ENCODE results near the gene EXOC4. TPM values are rescaled to one million over a fixed set of nuclear protein-coding genes. Genes with fewer than 3 reads are reported as not detected.
A peak's percentile ranks its signal among the peaks of the same experiment; 100 is the strongest.

EXOC4 gene
- total RNA-seq, 2 donors from 2014 or later = 106 to 115 TPM

DNA sequence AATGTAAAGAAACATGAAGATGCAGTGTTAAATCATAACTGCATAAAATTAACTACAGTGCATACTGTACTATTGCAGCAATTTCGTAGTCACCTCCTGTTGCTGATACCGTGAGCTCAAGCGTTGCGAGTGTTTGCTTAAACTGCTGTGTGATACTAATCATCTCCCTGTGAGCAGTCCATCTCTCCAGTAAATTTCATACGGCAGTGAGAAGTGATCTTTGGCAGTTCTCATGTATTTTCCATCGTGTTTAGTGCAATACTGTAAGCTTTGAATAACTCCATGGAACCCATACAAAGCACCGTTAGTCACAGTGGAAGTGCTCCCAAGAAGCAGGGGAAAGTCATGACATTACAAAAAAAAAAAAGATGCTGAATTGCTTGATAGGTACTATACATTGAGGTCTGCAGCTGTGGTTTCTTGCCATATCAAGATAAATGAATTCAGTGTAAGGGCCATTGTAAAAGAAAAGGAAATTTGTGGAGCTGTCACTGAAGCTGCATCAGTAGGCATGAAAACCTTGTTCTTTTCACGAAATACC, 360.4 kb downstream of the EXOC4 start:
- H3K4me1 ChIP-seq (ENCODE audit: control insufficient read depth, insufficient read depth, low read length) = peaks cover 8% of the 10 kb centered on the region
- no peak overlapping the region for H3K4me3 ChIP-seq (ENCODE audit: low read length)
- Mint-ChIP-seq H3K4me1 (peaks cover 29% of the 10 kb centered on the region), H3K27ac (no peak overlapping the region), H3K36me3 (ENCODE audit: low read depth) (no peaks in the 10 kb centered on the region), H3K4me3 (no peak overlapping the region), H3K27me3 (ENCODE audit: insufficient read depth) (no peaks in the 10 kb centered on the region), H3K9me3 (no peaks in the 10 kb centered on the region)
- TF ChIP-seq, protein P1, sequence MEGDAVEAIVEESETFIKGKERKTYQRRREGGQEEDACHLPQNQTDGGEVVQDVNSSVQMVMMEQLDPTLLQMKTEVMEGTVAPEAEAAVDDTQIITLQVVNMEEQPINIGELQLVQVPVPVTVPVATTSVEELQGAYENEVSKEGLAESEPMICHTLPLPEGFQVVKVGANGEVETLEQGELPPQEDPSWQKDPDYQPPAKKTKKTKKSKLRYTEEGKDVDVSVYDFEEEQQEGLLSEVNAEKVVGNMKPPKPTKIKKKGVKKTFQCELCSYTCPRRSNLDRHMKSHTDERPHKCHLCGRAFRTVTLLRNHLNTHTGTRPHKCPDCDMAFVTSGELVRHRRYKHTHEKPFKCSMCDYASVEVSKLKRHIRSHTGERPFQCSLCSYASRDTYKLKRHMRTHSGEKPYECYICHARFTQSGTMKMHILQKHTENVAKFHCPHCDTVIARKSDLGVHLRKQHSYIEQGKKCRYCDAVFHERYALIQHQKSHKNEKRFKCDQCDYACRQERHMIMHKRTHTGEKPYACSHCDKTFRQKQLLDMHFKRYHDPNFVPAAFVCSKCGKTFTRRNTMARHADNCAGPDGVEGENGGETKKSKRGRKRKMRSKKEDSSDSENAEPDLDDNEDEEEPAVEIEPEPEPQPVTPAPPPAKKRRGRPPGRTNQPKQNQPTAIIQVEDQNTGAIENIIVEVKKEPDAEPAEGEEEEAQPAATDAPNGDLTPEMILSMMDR (conservative IDR thresholded peaks at IDR 0.05) = no peak
- WGBS, 2 experiments (ENCODE audit: insufficient coverage in 1 of 2, insufficient read length in 1 of 2) = 95 to 97% methylated on average over 7 to 8 of the region's 8 CpGs
- no peaks in the 10 kb centered on the region for H3K36me3 ChIP-seq (ENCODE audit: control insufficient read depth, insufficient read depth, low read length)
- H3K27me3 ChIP-seq (ENCODE audit: control insufficient read depth, insufficient read depth, low read length, poor library complexity, severe bottlenecking) = no peaks in the 10 kb centered on the region
- no peak overlapping the region for H3K9ac ChIP-seq (ENCODE audit: extremely low read depth, low read length, poor library complexity, severe bottlenecking)
- no peak overlapping the region for H3K27ac ChIP-seq (ENCODE audit: low read depth, low read length)
- no peaks in the 10 kb centered on the region for H3K9me3 ChIP-seq (ENCODE audit: control insufficient read depth, low read length)
- DNase-seq = no peak

DNA sequence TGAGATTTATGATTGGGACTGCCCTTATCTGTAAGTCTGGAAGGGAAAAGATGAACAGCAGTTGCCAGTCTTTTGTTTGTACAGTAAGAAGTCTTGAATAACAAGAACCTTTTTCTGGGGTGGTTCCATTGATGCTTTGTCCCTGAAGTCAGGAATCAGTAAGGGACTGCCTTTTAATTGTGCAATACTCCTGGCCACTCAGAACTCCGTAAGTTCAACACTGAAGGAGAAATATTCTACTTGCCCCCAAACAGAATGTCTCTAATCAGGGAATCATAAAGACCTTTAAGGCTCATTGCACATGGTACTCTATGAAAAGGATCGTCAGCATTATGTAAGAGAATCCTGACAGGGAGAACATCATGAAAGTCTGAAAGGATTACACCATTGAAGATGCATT, 361.4 kb downstream of the EXOC4 start:
- no peaks in the 10 kb centered on the region for H3K9me3 Mint-ChIP-seq
- no peaks in the 10 kb centered on the region for H3K27me3 Mint-ChIP-seq (ENCODE audit: insufficient read depth)
- Histone ChIP-seq H3K4me1 (ENCODE audit: control insufficient read depth, insufficient read depth, low read length) (peaks cover 8% of the 10 kb centered on the region), H3K27me3 (ENCODE audit: control insufficient read depth, insufficient read depth, low read length, poor library complexity, severe bottlenecking) (no peaks in the 10 kb centered on the region), H3K9me3 (ENCODE audit: control insufficient read depth, low read length) (no peaks in the 10 kb centered on the region), H3K36me3 (ENCODE audit: control insufficient read depth, insufficient read depth, low read length) (no peaks in the 10 kb centered on the region), H3K4me3 (ENCODE audit: low read length) (peak overlapping the region; percentile 16), H3K9ac (ENCODE audit: extremely low read depth, low read length, poor library complexity, severe bottlenecking) (no peak overlapping the region), H3K27ac (ENCODE audit: low read depth, low read length) (no peak overlapping the region)
- DNase-seq = no peak
- TF ChIP-seq, protein P1 (conservative IDR thresholded peaks at IDR 0.05) = no peak
- peaks cover 29% of the 10 kb centered on the region for H3K4me1 Mint-ChIP-seq
- 89 to 91% methylated on average over 1 to 2 of the region's 2 CpGs for WGBS, 2 experiments (ENCODE audit: insufficient coverage in 1 of 2, insufficient read length in 1 of 2)
- H3K27ac Mint-ChIP-seq = peak overlapping the region; percentile 64
- no peaks in the 10 kb centered on the region for H3K36me3 Mint-ChIP-seq (ENCODE audit: low read depth)
- H3K4me3 Mint-ChIP-seq = no peak overlapping the region

- Histone ChIP-seq H3K36me3 (ENCODE audit: control insufficient read depth, insufficient read depth, low read length) (no peaks in the 10 kb centered on the region), H3K4me3 (ENCODE audit: low read length) (no peak overlapping the region), H3K9ac (ENCODE audit: extremely low read depth, low read length, poor library complexity, severe bottlenecking) (no peak overlapping the region), H3K4me1 (ENCODE audit: control insufficient read depth, insufficient read depth, low read length) (peaks cover 4% of the 10 kb centered on the region), H3K9me3 (ENCODE audit: control insufficient read depth, low read length) (no peaks in the 10 kb centered on the region), H3K27me3 (ENCODE audit: control insufficient read depth, insufficient read depth, low read length, poor library complexity, severe bottlenecking) (no peaks in the 10 kb centered on the region), H3K27ac (ENCODE audit: low read depth, low read length) (no peak overlapping the region)
- peaks cover 14% of the 10 kb centered on the region for H3K4me1 Mint-ChIP-seq
- H3K27me3 Mint-ChIP-seq (ENCODE audit: insufficient read depth) = no peaks in the 10 kb centered on the region
- no peak overlapping the region for H3K27ac Mint-ChIP-seq
- no peak for DNase-seq
- no peaks in the 10 kb centered on the region for H3K36me3 Mint-ChIP-seq (ENCODE audit: low read depth)
- WGBS, 2 experiments (ENCODE audit: insufficient coverage in 1 of 2, insufficient read length in 1 of 2) = 95 to 96% methylated on average over 4 of the region's 4 CpGs
- TF ChIP-seq, protein P1 (conservative IDR thresholded peaks at IDR 0.05) = no peak
- H3K4me3 Mint-ChIP-seq = no peak overlapping the region
- no peaks in the 10 kb centered on the region for H3K9me3 Mint-ChIP-seq
Observed at GRCh38 chr7:133618970-133619369, 366.1 kb downstream of the EXOC4 start.
